GM10248 (cell line): ENCODE results near the gene ITIH4.

ENCODE experiments used
- CTCF ChIA-PET: fragments of 300-600 bp; sonication (Branson Sonifier 250); formaldehyde crosslinking; extraction: SDS; loops from one replicate; lab custom pipeline; 2021; ENCODE audit warnings: antibody characterized with exemption; lab: Yijun Ruan, JAX
- POLR2A ChIA-PET: fragments of 350-650 bp; sonication (Branson Sonifier 250); formaldehyde crosslinking; extraction: SDS; loops from one replicate; lab custom pipeline; 2020; ENCODE audit warnings: antibody characterized with exemption; lab: Yijun Ruan, JAX
- DNase-seq: peaks from one replicate; pipeline ENCODE4 v3.0.0; 2012; ENCODE audit errors: extremely low spot score
- TF ChIP-seq, protein P1 (sequence below): IDR thresholded peaks from 2 replicates; pipeline ENCODE4 v1.5.1; 2012; ENCODE audit warnings: mild to moderate bottlenecking, low read depth; ENCODE audit errors: extremely low read depth, missing control alignments, control extremely low read depth

ITIH4 gene

DNA sequence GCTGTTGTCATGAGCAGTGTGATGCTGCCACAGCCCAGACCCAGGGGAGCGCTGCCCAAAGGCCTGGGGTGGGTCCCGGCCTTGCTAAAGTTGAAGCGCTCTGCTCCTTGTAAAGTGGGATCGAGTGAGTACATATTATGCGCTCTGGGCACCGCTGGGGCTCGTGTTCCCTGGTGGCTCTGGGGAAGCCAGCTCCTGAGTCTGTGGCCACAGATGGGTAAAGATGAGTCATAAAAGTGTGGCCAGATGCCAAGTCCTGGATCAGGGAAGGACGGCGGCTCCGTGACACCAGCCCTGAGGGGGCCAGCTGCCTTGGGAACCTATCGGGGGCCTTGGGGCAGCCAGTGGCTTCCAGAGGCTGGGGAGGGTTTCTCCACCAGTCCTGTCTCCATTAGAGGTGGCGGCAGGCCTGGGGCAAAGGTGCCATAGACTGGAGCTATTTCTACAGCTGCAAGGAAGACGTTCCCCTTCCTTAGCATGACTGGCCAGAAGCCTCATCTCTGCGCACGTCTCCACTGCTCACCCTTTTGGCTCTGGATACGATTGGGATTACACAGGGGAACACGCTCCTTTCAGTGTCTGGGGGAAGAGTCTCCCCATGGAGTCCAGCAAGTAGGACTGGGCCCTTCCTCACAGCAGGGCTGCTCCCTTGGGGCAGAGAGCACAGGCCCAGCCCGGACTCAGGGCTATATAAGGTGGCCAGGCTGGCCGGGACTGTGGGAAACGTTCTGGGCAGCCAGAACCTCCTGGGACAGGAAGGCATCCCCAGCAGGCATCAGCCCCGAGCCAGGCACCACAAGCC lies 1.2 kb upstream of the ITIH4 start:
- ChIA-PET CTCF (interaction anchor here (0.9 to 1.4 kb wide), 2 partner anchors 8 to 9 kb away, joined by 3 to 4 read pairs; no protein-coding TSS in a partner anchor), POLR2A (no interaction called here)
- TF ChIP-seq, protein P1, sequence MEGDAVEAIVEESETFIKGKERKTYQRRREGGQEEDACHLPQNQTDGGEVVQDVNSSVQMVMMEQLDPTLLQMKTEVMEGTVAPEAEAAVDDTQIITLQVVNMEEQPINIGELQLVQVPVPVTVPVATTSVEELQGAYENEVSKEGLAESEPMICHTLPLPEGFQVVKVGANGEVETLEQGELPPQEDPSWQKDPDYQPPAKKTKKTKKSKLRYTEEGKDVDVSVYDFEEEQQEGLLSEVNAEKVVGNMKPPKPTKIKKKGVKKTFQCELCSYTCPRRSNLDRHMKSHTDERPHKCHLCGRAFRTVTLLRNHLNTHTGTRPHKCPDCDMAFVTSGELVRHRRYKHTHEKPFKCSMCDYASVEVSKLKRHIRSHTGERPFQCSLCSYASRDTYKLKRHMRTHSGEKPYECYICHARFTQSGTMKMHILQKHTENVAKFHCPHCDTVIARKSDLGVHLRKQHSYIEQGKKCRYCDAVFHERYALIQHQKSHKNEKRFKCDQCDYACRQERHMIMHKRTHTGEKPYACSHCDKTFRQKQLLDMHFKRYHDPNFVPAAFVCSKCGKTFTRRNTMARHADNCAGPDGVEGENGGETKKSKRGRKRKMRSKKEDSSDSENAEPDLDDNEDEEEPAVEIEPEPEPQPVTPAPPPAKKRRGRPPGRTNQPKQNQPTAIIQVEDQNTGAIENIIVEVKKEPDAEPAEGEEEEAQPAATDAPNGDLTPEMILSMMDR, result no peak
- no peak for DNase-seq

DNA sequence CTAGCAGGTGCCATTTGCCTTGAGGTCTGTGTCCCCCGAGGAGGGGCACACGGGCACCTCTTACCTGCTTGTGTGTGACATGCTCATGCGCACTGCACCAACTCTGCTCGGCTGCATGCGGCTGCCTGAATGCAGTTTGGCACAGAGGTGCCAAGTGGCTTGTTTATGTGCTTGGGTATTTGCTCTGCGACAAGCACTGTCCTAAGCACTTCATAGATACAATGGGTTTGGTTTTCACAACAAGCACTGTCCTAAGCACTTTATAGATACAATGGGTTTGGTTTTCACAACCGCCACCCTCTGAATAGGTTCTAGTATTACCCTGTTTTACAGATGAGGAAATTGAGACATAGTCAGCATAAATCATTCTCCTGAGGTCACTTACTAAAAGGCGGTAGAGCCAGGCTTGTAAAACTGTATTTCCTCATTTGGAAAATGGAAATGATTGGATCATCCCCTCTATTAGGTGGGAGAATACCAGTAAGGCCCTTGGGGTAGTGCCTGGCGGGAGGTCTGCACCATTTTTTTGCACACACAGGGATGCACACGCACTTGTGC lies 487 bp downstream of the ITIH4 start:
- CTCF ChIA-PET, result no interaction called here
- POLR2A ChIA-PET, result no interaction called here
- TF ChIP-seq, protein P1, result no peak
- DNase-seq, result no peak

DNA sequence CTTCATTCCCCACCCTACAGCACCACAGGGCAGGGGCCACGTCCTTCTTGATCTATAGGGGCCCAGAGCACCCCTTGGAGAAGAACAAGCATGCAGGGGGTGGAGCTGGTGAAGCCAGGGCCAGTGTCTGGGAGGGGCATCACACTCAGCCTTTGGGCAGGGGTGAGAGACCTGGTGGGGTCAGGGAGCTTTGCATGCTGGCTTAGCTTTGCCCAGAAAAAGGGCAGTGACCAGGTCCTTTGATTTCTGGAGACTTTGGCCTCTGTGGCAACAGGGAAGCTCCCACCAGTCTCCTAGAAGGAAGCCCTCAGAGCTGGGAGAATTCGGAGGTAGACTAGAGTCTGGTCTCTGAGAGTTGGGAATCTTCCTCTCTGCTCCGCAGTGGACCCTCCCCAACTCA lies 990 bp downstream of the ITIH4 start:
- ChIA-PET POLR2A (no interaction called here), CTCF (interaction anchor here (0.7 kb wide), 1 partner anchor 9 kb away, joined by 3 read pairs; no protein-coding TSS in a partner anchor)
- DNase-seq, result no peak
- TF ChIP-seq, protein P1, result no peak

DNA sequence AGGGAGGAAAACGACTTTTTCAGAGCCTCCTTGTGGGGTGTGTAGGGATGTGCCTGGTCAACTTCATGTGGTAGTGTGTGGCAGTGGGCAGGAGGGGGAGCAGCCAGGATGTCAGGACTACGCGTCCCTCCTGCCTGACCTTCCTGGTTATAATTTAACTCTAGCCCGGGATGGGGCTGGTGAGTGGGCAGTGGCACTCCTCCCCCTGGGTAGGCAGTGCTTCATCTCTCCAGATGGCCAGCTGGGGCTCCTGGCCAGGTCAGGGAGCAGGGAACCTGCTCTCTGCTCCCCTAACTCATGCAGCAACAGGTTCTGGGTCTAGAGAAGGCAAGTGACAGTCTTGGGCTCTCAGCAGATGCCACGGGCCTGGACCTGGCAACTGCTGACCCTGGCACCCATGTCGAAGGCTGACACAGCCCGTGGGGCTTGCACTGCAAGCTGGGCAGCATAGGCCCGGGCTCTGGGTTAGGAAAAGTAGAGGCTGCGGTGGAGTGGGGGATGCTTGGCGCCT lies 2.6 kb downstream of the ITIH4 start:
- no peak for DNase-seq
- CTCF ChIA-PET, result interaction anchor here (1.3 kb wide), 1 partner anchor 9 kb away, joined by 3 read pairs; no protein-coding TSS in a partner anchor
- POLR2A ChIA-PET, result no interaction called here
- TF ChIP-seq, protein P1, result no peak

DNA sequence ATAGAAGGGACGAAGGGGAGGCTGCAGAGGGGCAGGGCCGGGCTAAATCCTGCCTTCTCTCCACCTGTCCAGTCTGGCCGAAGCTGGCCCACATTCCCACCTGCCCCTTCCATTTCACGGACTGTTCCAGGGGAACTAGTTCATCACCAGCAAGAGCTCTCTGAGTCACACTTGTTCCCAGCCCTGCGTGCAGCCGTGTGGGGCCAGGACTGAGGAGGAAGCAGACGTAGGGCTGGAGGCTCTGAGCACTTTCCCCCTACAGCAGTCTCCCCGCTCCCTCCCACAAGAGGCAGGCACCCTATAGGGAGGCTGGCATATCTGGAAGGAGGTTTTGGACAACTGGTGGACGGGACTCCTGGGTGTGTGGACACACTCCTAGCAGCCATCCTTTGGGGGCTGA lies 3.0 kb downstream of the ITIH4 start:
- CTCF ChIA-PET, result no interaction called here

DNA sequence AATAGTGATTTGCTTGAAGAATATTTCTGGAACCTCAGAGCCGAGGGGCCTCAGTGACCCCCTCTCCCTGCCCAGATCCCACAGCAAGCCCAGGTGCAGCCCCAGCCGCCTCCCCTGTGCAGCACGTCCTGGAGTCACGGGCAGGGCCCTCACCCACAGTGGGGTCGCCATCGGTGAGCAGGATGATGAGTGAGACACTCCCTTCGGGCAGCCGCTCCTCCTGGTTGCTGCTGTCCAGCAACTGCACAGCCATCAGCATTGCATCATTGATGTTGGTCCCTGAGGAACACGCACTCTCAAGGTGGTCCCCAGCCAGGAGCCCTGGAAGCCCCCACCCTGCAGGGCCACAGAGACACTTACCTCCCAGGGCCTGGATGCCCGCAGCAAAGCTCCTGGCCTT lies 6.4 kb downstream of the ITIH4 start:
- no peak for DNase-seq
- ChIA-PET CTCF (interaction anchor here (1.0 kb wide), 2 partner anchors 8 to 13 kb away, joined by 3 read pairs; no protein-coding TSS in a partner anchor), POLR2A (no interaction called here)
- TF ChIP-seq, protein P1, result no peak

More for the DNA sequence above, 3.0 kb downstream of the ITIH4 start:
- DNase-seq, result no peak
- TF ChIP-seq, protein P1, result no peak
- POLR2A ChIA-PET, result no interaction called here
